ENCODE measurements around the gene LEFTY1.

Gene LEFTY1

GRCh38 chr1:225887030-225887314 is 2.0 kb downstream of the LEFTY1 start:
- no peak for DNase-seq

- DNase-seq: no peak
Measured at GRCh38 chr1:225886159-225887029, 2.6 kb downstream of the LEFTY1 start.

- DNase-seq: no peak
Measured at GRCh38 chr1:225885336-225885735, 3.6 kb downstream of the LEFTY1 start.

GRCh38 chr1:225883616-225884265 is 5.2 kb downstream of the LEFTY1 start:
- no peak for DNase-seq

GRCh38 chr1:225882694-225883615 is 6.0 kb downstream of the LEFTY1 start:
- DNase-seq: peak; percentile 77

- DNase-seq: peak; percentile 84
Measured at GRCh38 chr1:225881959-225882693, 6.8 kb downstream of the LEFTY1 start, which contains the start of gene TMEM63A. TSS of gene TMEM63A (minus strand) at chr1:225882380. CDS start at chr1:225877580, 4,800 bp downstream.

GRCh38 chr1:225881081-225881958 is 7.6 kb downstream of the LEFTY1 start:
- DNase-seq: no peak

- no peak for DNase-seq
Measured at GRCh38 chr1:225880636-225881035, 8.3 kb downstream of the LEFTY1 start.

GRCh38 chr1:225880222-225880588 is 8.7 kb downstream of the LEFTY1 start:
- no peak for DNase-seq

- DNase-seq: no peak
Measured at GRCh38 chr1:225879521-225880221, 9.3 kb downstream of the LEFTY1 start.

GRCh38 chr1:225878282-225878681 is 10.7 kb downstream of the LEFTY1 start:
- DNase-seq: no peak

- peak; percentile 46 for DNase-seq
Measured at GRCh38 chr1:225877580-225877979, 11.4 kb downstream of the LEFTY1 start.

- DNase-seq: no peak
Measured at GRCh38 chr1:225876900-225877510, 11.9 kb downstream of the LEFTY1 start.

GRCh38 chr1:225875044-225875815 is 13.7 kb downstream of the LEFTY1 start:
- DNase-seq: no peak

- no peak for DNase-seq
Measured at GRCh38 chr1:225874431-225874830, 14.5 kb downstream of the LEFTY1 start.

- no peak for DNase-seq
Measured at GRCh38 chr1:225873281-225873850, 15.6 kb downstream of the LEFTY1 start.

GRCh38 chr1:225872075-225872430 is 16.9 kb downstream of the LEFTY1 start:
- no peak for DNase-seq

- no peak for DNase-seq
Measured at GRCh38 chr1:225871359-225872074, 17.4 kb downstream of the LEFTY1 start.

- DNase-seq: no peak
Measured at GRCh38 chr1:225870911-225871310, 18.0 kb downstream of the LEFTY1 start.

All from retina (tissue), 1 donor.